Naive thymus-derived CD4-positive, alpha-beta T cell (primary cell): ENCODE measurements around the gene CAMKMT. TPM values are rescaled to one million over a fixed set of nuclear protein-coding genes. Genes with fewer than 3 reads are reported as not detected.

Experiments
- ATAC-seq: fragments of 150-1000 bp; cut with Tn5 transposase; 2 replicates; pipeline ENCODE4 v1.10.0; 2021; ENCODE audit warnings: mild to moderate bottlenecking, moderate library complexity
- CTCF ChIA-PET: fragments of 350-600 bp; sonication (Branson Sonifier 250); formaldehyde crosslinking; loops from one replicate; lab custom pipeline; 2021; ENCODE audit warnings: antibody characterized with exemption; lab: Charles Lee
- POLR2A ChIA-PET: fragments of 350-600 bp; sonication (Branson Sonifier 250); formaldehyde crosslinking; loops from one replicate; lab custom pipeline; 2021; ENCODE audit warnings: antibody characterized with exemption, inconsistent platforms; lab: Charles Lee
- DNase-seq, 9 donors: peaks; one replicate each; pipeline versions ENCODE4 v3.0.0 to v3.0.0-alpha.2; 2020 to 2022; ENCODE audit warnings: mixed read lengths in 1 of 9
- H3K27ac ChIP-seq: one replicate; pipeline ENCODE4 v1.7.0; 2013; ENCODE audit warnings: mild to moderate bottlenecking, low read depth, low read length, moderate library complexity
- H3K27me3 ChIP-seq, 2 donors: one replicate each; pipeline ENCODE4 v1.7.0; 2013; ENCODE audit warnings: low read length in 2 of 2, mild to moderate bottlenecking in 2 of 2, moderate library complexity in 2 of 2; ENCODE audit not compliant: control insufficient read depth in 2 of 2, insufficient read depth in 2 of 2
- H3K36me3 ChIP-seq, 3 experiments: 1 replicate in 2 of 3; 2 replicates in 1 of 3; pipeline ENCODE4 v1.7.0; 2013; ENCODE audit warnings: low read length in 3 of 3, mild to moderate bottlenecking in 3 of 3, moderate library complexity in 1 of 3; ENCODE audit not compliant: insufficient read depth in 3 of 3, control insufficient read depth in 2 of 3
- H3K4me1 ChIP-seq, 2 donors: one replicate each; pipeline ENCODE4 v1.7.0; 2013; ENCODE audit warnings: low read length in 2 of 2, mild to moderate bottlenecking in 2 of 2, moderate library complexity in 1 of 2; ENCODE audit not compliant: control insufficient read depth in 2 of 2, insufficient read depth in 2 of 2
- H3K4me3 ChIP-seq: 2 replicates; pipeline ENCODE4 v1.7.0; 2013; ENCODE audit warnings: mild to moderate bottlenecking, low read length
- H3K9me3 ChIP-seq, 3 experiments: 1 replicate in 2 of 3; 2 replicates in 1 of 3; pipeline ENCODE4 v1.7.0; 2013; ENCODE audit warnings: low read length in 3 of 3; ENCODE audit not compliant: control insufficient read depth in 2 of 3
- H3K27ac Mint-ChIP-seq, 9 donors: one replicate each; pipeline ENCODE4 v1.8.0; 2020 to 2022; ENCODE audit warnings: mixed read lengths in 9 of 9, mild to moderate bottlenecking in 8 of 9, moderate library complexity in 5 of 9, inconsistent platforms in 2 of 9
- H3K27me3 Mint-ChIP-seq, 5 donors: one replicate each; pipeline ENCODE4 v1.8.0; 2021 to 2022; ENCODE audit warnings: mixed read lengths in 5 of 5, mild to moderate bottlenecking in 1 of 5
- H3K36me3 Mint-ChIP-seq, 5 donors: one replicate each; pipeline ENCODE4 v1.8.0; 2020 to 2022; ENCODE audit warnings: mixed read lengths in 5 of 5, mild to moderate bottlenecking in 3 of 5, inconsistent platforms in 1 of 5
- H3K4me1 Mint-ChIP-seq, 7 donors: one replicate each; pipeline ENCODE4 v1.8.0; 2020 to 2022; ENCODE audit warnings: mixed read lengths in 7 of 7, mild to moderate bottlenecking in 3 of 7, inconsistent platforms in 1 of 7
- H3K4me3 Mint-ChIP-seq, 10 donors: one replicate each; pipeline ENCODE4 v1.8.0; 2020 to 2022; ENCODE audit warnings: mild to moderate bottlenecking in 10 of 10, mixed read lengths in 10 of 10, moderate library complexity in 6 of 10, inconsistent platforms in 2 of 10
- H3K9me3 Mint-ChIP-seq, 11 donors: one replicate each; pipeline ENCODE4 v1.8.0; 2020 to 2022; ENCODE audit warnings: mixed read lengths in 11 of 11, mild to moderate bottlenecking in 4 of 11, inconsistent platforms in 1 of 11, moderate library complexity in 1 of 11
- intact Hi-C, 2 donors: fragments of 100-400 bp; cut with micrococcal nuclease; formaldehyde crosslinking; loops; one replicate each; pipeline ENCODE4 v1.15.1; 2023
- polyA plus RNA-seq, 2 donors: library from polyadenylated mRNA; unstranded; fragments of 300-500 nt; fragmentation: Illumina TruSeq; gene quantifications; one replicate each; pipeline ENCODE4 v1.2.3, GENCODE V29; 2021
- total RNA-seq, 6 experiments: library from RNA in 5 of 6; stranded (reverse) in 5 of 6; gene quantifications; 1 replicate in 5 of 6; 2 replicates in 1 of 6; pipeline ENCODE4 v1.2.3 and lab custom pipeline; 2021 to 2026

Gene CAMKMT
- total and polyA plus RNA-seq, 7 experiments from 2014 or later, result 11.1 to 20.8 (median 17.7) TPM

DNA sequence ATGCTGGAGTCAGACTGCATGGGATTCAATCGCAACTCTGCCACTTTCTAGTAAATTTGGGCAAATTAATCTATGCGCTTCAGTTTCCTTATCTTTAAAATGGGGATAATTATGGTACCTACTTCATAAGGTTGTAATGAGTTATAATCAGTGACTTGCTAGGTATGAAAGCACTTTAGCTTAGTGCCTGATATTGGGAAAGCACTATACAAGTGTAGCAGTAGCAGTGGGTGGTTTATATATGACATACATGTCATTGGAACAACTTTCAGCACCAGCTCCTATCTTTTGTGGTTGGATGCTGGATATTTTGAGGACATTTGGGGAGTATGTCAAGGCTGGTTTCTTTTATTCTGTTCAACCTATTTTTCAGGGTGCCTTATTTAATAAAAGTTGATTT, 277.7 kb downstream of the CAMKMT start:
- Histone ChIP-seq H3K4me3 (no peak overlapping the region), H3K4me1 (no peaks in the 10 kb centered on the region), H3K27ac (no peak overlapping the region), H3K9me3 (no peaks in the 10 kb centered on the region), H3K27me3 (no peaks in the 10 kb centered on the region), H3K36me3 (no peaks in the 10 kb centered on the region)
- Mint-ChIP-seq H3K27me3 (no peaks in the 10 kb centered on the region), H3K4me3 (no peak overlapping the region), H3K36me3 (peaks cover 0 to 28% (median 6%) of the 10 kb centered on the region in 5 donors), H3K9me3 (no peaks in the 10 kb centered on the region), H3K27ac (no peak overlapping the region), H3K4me1 (no peaks in the 10 kb centered on the region)
- ChIA-PET CTCF (interaction anchor here (0.7 kb wide), 1 partner anchor 99 kb away, joined by 3 read pairs; no protein-coding TSS in a partner anchor), POLR2A (no interaction called here)
- intact Hi-C loops, result no loop called here
- ATAC-seq (no peak), DNase-seq (no peak)

DNA sequence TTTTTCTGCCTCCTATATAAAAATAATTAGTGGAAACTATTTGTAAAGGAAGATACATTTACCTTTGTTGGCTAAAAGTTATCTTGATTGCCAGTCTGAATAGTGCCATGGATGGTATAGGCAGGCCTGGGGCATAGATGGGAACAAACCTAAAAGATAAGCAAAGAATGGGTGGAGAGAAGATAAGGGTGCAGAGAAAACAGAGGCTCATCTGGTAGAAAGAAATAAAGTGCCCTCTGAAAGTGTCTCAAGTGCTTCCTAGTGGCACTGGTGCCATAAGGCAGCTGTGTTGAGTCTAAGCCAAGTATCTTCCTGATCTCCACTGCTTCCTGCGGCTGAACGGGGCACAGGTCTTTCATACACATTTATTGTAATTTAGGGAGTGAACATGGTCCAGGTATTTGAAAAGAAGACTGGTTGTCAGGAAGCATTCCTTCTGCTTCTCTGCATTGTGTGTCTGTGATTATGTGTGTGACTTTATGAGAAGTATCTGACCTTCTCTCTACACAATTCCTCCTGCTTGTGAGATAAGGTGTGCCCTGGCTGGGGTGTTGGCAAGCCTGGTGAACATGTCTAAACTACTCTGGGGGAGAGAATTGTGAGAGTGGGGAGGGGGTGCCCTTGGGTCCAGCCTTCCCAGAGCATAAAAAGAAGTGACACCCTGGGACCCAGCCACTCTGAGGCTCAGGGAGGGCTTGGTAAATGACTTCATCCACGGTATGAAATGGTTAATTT, 280.5 kb downstream of the CAMKMT start:
- ATAC-seq, result no peak
- Histone ChIP-seq H3K4me1 (no peaks in the 10 kb centered on the region), H3K27me3 (no peaks in the 10 kb centered on the region), H3K36me3 (no peaks in the 10 kb centered on the region), H3K9me3 (no peaks in the 10 kb centered on the region), H3K4me3 (no peak overlapping the region), H3K27ac (no peak overlapping the region)
- no peak overlapping the region for H3K27ac Mint-ChIP-seq
- no peak overlapping the region for H3K4me3 Mint-ChIP-seq
- peaks cover 0 to 23% (median 0%) of the 10 kb centered on the region in 5 donors for H3K36me3 Mint-ChIP-seq
- POLR2A ChIA-PET, result no interaction called here
- H3K27me3 Mint-ChIP-seq, result no peaks in the 10 kb centered on the region
- intact Hi-C loops, result no loop called here
- DNase-seq, result no peak
- no peaks in the 10 kb centered on the region for H3K9me3 Mint-ChIP-seq
- CTCF ChIA-PET, result no interaction called here
- H3K4me1 Mint-ChIP-seq, result no peaks in the 10 kb centered on the region

DNA sequence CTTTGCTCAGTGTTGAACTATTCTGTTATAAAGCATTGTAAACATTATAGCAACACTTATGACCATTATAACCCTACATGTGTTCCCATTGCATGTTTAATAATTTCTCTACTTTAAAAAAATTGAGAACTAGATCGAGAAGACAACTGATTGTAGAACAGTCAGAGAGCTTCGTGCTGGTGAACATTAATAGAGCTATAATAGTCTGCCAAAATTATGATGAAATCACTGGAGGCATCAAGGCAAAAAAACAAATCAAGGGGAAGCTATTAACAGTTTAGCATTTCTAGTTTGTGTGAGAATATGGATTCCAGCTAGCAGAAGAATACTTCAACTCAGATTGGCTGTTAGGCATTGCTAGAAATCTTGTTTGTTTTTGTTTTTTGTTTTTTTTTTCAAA, 284.2 kb downstream of the CAMKMT start:
- ChIA-PET CTCF (no interaction called here), POLR2A (no interaction called here)
- H3K4me1 Mint-ChIP-seq, result peaks cover 0 to 2% (median 0%) of the 10 kb centered on the region in 7 donors
- H3K4me3 ChIP-seq, result no peak overlapping the region
- no peaks in the 10 kb centered on the region for H3K9me3 Mint-ChIP-seq
- ATAC-seq, result no peak
- no peaks in the 10 kb centered on the region for H3K4me1 ChIP-seq
- peaks cover 0 to 18% (median 0%) of the 10 kb centered on the region in 5 donors for H3K36me3 Mint-ChIP-seq
- H3K27ac ChIP-seq, result no peak overlapping the region
- intact Hi-C loops, result no loop called here
- H3K27me3 Mint-ChIP-seq, result no peaks in the 10 kb centered on the region
- no peaks in the 10 kb centered on the region for H3K9me3 ChIP-seq
- H3K4me3 Mint-ChIP-seq, result no peak overlapping the region
- DNase-seq, result no peak
- no peaks in the 10 kb centered on the region for H3K27me3 ChIP-seq
- H3K36me3 ChIP-seq, result no peaks in the 10 kb centered on the region
- no peak overlapping the region for H3K27ac Mint-ChIP-seq

DNA sequence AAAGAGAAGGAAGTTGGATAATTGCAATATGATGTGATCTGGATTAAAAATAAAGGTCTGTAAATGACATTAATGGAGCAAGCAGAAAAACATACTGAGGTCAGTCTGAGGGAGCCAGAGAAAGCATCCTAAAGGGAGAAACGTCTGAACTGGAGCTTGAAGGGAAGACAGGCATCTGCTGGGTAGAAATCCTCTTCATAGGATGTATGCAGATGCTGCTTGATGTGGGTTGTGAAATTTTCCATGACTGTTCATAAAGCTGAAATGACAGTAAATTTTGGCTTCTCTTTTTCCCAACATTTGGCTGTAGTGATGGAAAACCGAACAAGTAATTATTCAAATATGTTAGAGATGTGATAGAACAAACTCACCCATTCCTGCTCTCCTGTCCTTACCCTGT, 287.6 kb downstream of the CAMKMT start:
- Mint-ChIP-seq H3K9me3 (no peaks in the 10 kb centered on the region), H3K27ac (no peak overlapping the region), H3K4me1 (peaks cover 0 to 8% (median 0%) of the 10 kb centered on the region in 7 donors), H3K27me3 (no peaks in the 10 kb centered on the region), H3K4me3 (no peak overlapping the region), H3K36me3 (peaks cover 0 to 14% (median 0%) of the 10 kb centered on the region in 5 donors)
- ATAC-seq, result no peak
- intact Hi-C loops, result no loop called here
- ChIA-PET POLR2A (no interaction called here), CTCF (no interaction called here)
- Histone ChIP-seq H3K27ac (no peak overlapping the region), H3K9me3 (no peaks in the 10 kb centered on the region), H3K27me3 (no peaks in the 10 kb centered on the region), H3K36me3 (no peaks in the 10 kb centered on the region), H3K4me1 (no peaks in the 10 kb centered on the region), H3K4me3 (no peak overlapping the region)
- no peak for DNase-seq

DNA sequence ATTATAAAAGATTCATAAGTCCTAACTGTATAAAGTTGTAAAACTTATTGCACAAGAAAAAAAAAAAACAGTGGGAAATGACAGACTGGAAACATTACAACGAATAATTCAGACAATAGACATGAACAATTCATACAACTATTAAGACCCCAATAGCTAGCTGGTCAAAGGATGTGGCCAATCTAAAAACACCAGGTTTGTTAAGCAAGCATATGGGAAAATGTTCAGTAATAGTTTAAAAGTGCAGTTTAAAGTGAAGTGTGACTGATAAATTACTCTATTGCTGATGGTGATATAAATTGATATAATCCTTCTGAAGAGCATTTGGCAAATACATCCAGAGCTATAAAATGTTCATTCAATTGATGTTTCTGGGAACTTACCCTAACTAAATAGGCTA, 289.0 kb downstream of the CAMKMT start:
- H3K36me3 ChIP-seq, result no peaks in the 10 kb centered on the region
- H3K9me3 ChIP-seq, result no peaks in the 10 kb centered on the region
- Mint-ChIP-seq H3K4me3 (no peak overlapping the region), H3K27ac (no peak overlapping the region), H3K4me1 (peaks cover 0 to 8% (median 0%) of the 10 kb centered on the region in 7 donors), H3K36me3 (peaks cover 0 to 8% (median 0%) of the 10 kb centered on the region in 5 donors), H3K27me3 (no peaks in the 10 kb centered on the region), H3K9me3 (no peaks in the 10 kb centered on the region)
- DNase-seq (no peak), ATAC-seq (no peak)
- CTCF ChIA-PET, result no interaction called here
- intact Hi-C loops, result no loop called here
- no peak overlapping the region for H3K27ac ChIP-seq
- no peak overlapping the region for H3K4me3 ChIP-seq
- POLR2A ChIA-PET, result no interaction called here
- H3K27me3 ChIP-seq, result no peaks in the 10 kb centered on the region
- H3K4me1 ChIP-seq, result no peaks in the 10 kb centered on the region

DNA sequence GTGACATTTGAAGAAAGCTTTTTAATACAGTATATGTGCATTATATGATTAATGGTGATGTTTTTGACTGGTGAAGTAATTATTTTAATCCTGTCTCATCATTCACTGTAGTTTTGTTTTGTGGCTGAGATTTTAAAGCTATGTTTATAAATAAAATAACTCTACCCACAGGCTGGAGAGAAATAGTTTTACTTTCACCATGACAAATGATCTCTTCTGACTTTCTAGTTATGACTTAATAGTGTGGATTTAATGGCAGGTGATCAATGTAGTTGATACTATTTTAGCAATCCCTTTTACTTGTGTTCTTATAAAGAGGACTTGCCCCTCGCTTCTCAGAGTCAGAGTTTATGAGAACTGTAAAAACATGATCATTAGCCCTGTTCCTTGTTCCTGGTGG, 290.2 kb downstream of the CAMKMT start:
- DNase-seq, result no peak
- H3K27ac Mint-ChIP-seq, result no peak overlapping the region
- peaks cover 0 to 8% (median 0%) of the 10 kb centered on the region in 7 donors for H3K4me1 Mint-ChIP-seq
- no peaks in the 10 kb centered on the region for H3K27me3 Mint-ChIP-seq
- intact Hi-C loops, result no loop called here
- H3K9me3 Mint-ChIP-seq, result no peaks in the 10 kb centered on the region
- no peak overlapping the region for H3K4me3 Mint-ChIP-seq
- Histone ChIP-seq H3K9me3 (no peaks in the 10 kb centered on the region), H3K27me3 (no peaks in the 10 kb centered on the region), H3K27ac (no peak overlapping the region), H3K36me3 (no peaks in the 10 kb centered on the region), H3K4me3 (no peak overlapping the region), H3K4me1 (no peaks in the 10 kb centered on the region)
- H3K36me3 Mint-ChIP-seq, result peaks cover 0 to 8% (median 0%) of the 10 kb centered on the region in 5 donors
- ChIA-PET POLR2A (no interaction called here), CTCF (no interaction called here)
- no peak for ATAC-seq

DNA sequence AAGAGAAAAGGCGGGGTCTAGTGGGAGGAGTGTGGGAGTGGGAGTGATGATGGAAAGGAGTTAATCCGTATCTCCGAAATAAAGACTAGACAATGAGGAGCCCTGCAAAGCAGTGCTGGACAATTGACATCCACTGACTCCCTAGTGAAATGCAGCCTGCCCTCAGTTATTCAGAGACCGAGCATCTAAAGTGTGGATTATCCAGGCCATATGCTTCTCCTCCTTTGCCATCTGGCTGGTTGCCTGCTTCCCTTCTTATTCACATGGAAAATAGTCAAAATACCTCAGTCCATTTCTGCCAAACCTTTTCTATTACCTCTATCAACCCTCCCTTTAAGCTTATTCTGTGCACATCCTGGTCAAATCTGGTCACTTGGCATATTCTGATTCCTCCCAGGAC, 291.0 kb downstream of the CAMKMT start:
- H3K27me3 Mint-ChIP-seq, result no peaks in the 10 kb centered on the region
- H3K36me3 Mint-ChIP-seq, result peaks cover 0 to 12% (median 0%) of the 10 kb centered on the region in 5 donors
- Histone ChIP-seq H3K36me3 (no peaks in the 10 kb centered on the region), H3K27me3 (no peaks in the 10 kb centered on the region), H3K4me3 (no peak overlapping the region), H3K4me1 (no peaks in the 10 kb centered on the region), H3K27ac (no peak overlapping the region), H3K9me3 (no peaks in the 10 kb centered on the region)
- no peaks in the 10 kb centered on the region for H3K9me3 Mint-ChIP-seq
- ATAC-seq (no peak), DNase-seq (no peak)
- no peak overlapping the region for H3K4me3 Mint-ChIP-seq
- peak overlapping the region in 1 of 9 donors; percentile 42 for H3K27ac Mint-ChIP-seq
- intact Hi-C loops, result no loop called here
- POLR2A ChIA-PET, result no interaction called here
- CTCF ChIA-PET, result interaction anchor here (0.5 kb wide), 1 partner anchor 210 kb away, joined by 3 read pairs; no protein-coding TSS in a partner anchor
- H3K4me1 Mint-ChIP-seq, result peaks cover 0 to 8% (median 0%) of the 10 kb centered on the region in 7 donors
